DMS 273 (cell line): Measurements from ENCODE around the gene COX19.
A peak's percentile ranks its signal among the peaks of the same experiment; 100 is the strongest.
"Not testable (repeated sequence)": the region's sequence is repeated elsewhere in the genome, so short reads cannot be mapped to it uniquely, and the experiment has no call there.

Experiments used
- DNase-seq: peaks from one replicate; lab custom pipeline; 2025; ENCODE audit not compliant: unreplicated experiment; lab: John Stamatoyannopoulos, UW

COX19 gene

GRCh38 chr7:927031-927671 lies 48.2 kb downstream of the COX19 start:
- no peak for DNase-seq

GRCh38 chr7:926061-927030 lies 49.0 kb downstream of the COX19 start:
- no peak for DNase-seq

GRCh38 chr7:925601-926000 lies 49.7 kb downstream of the COX19 start:
- DNase-seq, result no peak

GRCh38 chr7:924541-925231 lies 50.7 kb downstream of the COX19 start:
- DNase-seq, result no peak

GRCh38 chr7:924042-924441 lies 51.3 kb downstream of the COX19 start:
- DNase-seq, result not testable (repeated sequence)

GRCh38 chr7:923108-924041 lies 52.0 kb downstream of the COX19 start:
- no peak for DNase-seq

- DNase-seq, result no peak
Observed at GRCh38 chr7:922334-923107, 52.8 kb downstream of the COX19 start.

GRCh38 chr7:921581-922333 lies 53.6 kb downstream of the COX19 start:
- no peak for DNase-seq

GRCh38 chr7:921071-921461 lies 54.3 kb downstream of the COX19 start:
- no peak for DNase-seq

- DNase-seq, result no peak
Observed at GRCh38 chr7:920351-921070, 54.8 kb downstream of the COX19 start.

GRCh38 chr7:919924-920341 lies 55.4 kb downstream of the COX19 start:
- DNase-seq, result no peak

- DNase-seq, result no peak
Observed at GRCh38 chr7:919114-919442, 56.3 kb downstream of the COX19 start.

- DNase-seq, result no peak
Observed at GRCh38 chr7:918441-919113, 56.8 kb downstream of the COX19 start.

- DNase-seq, result no peak
Observed at GRCh38 chr7:918118-918425, 57.3 kb downstream of the COX19 start.

- DNase-seq, result no peak
Observed at GRCh38 chr7:917255-918117, 57.9 kb downstream of the COX19 start.

GRCh38 chr7:916291-916941 lies 58.9 kb downstream of the COX19 start:
- DNase-seq, result peak; percentile 64
